ENCODE measurements around the gene ATOX1.

Gene ATOX1

GRCh38 chr5:151697452-151697851, 61.0 kb downstream of the ATOX1 start:
- no peak for DNase-seq

GRCh38 chr5:151696470-151697061, 61.9 kb downstream of the ATOX1 start:
- DNase-seq, result no peak

- DNase-seq, result no peak
Observed at GRCh38 chr5:151695464-151695863, 63.0 kb downstream of the ATOX1 start.

GRCh38 chr5:151694035-151694485, 64.4 kb downstream of the ATOX1 start:
- DNase-seq, result no peak

Data from suppressor macrophage (primary cell).